GM12891 (cell line): ENCODE measurements around the gene RHOXF1.

ENCODE experiments used
- POLR2A ChIP-seq: IDR thresholded peaks from 2 replicates; pipeline ENCODE4 v1.6.1; 2011; ENCODE audit warnings: low read depth, low read length, control low read depth
- POLR2AphosphoS5 ChIP-seq: IDR thresholded peaks from 2 replicates; pipeline ENCODE4 v1.6.1; 2011; ENCODE audit warnings: low read depth, low read length, control low read depth
- SPI1 ChIP-seq: IDR thresholded peaks from 2 replicates; pipeline ENCODE4 v1.6.1; 2011; ENCODE audit warnings: low read depth, low read length, control low read depth
- TAF1 ChIP-seq: IDR thresholded peaks from 2 replicates; pipeline ENCODE4 v1.6.1; 2011; ENCODE audit warnings: low read depth, low read length, control low read depth

DNA sequence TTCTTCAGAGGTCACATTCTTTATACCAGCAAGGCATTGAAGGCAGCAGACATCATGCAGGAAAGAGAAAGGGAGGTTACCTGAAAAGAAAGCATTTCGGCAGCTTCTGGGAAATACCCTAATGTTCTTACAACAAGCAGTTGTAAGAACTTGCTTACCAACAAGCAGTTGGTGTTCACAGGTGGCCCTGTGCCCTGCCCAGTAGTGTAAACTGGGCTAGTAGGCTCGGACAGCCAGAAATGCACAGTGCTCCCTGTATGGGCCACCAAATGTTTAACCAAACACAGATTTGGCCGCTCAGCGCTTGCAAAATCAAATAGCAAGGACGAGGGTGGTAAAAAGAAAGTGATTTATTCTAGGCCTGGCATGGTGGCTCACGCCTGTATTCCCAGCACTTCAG lies 20.4 kb upstream of the RHOXF1 start:
- TF ChIP-seq TAF1 = no peak
- TF ChIP-seq POLR2A = no peak
- no peak for TF ChIP-seq POLR2AphosphoS5
- TF ChIP-seq SPI1 = no peak
